Peyer's patch (tissue), 4 donors: ENCODE data around the gene RNF217.

Experiments
- CTCF ChIP-seq, 6 experiments: fragments of 450-650 bp in 4 of 6; fragments of 200-600 bp in 2 of 6; sonication (generic) in 1 of 6; IDR thresholded peaks; one replicate each; pipeline ENCODE4 v1.5.1; 2017 to 2019; ENCODE audit warnings: antibody characterized with exemption in 6 of 6, mild to moderate bottlenecking in 3 of 6, moderate library complexity in 1 of 6
- POLR2A ChIP-seq, 2 donors: fragments of 450-650 bp; IDR thresholded peaks; one replicate each; pipeline ENCODE4 v1.5.1; 2017; ENCODE audit warnings: antibody characterized with exemption in 2 of 2, mild to moderate bottlenecking in 2 of 2, moderate library complexity in 2 of 2

- TF ChIP-seq CTCF (IDR thresholded peaks at IDR 0.05) (no peak), POLR2A (IDR thresholded peaks at IDR 0.05) (no peak)
Observed at GRCh38 chr6:125014661-125014957, 52.4 kb downstream of the RNF217 start.
